PFSK-1 (cell line): ENCODE data around the gene TLX2.

ENCODE experiments used
- FOXP2 ChIP-seq: optimal IDR thresholded peaks from 2 replicates; pipeline ENCODE3; 2011; ENCODE audit warnings: borderline replicate concordance, control low read depth, inconsistent platforms; ENCODE audit not compliant: insufficient read depth; ENCODE audit errors: extremely low read length, extremely low read depth
- POLR2AphosphoS5 ChIP-seq: IDR thresholded peaks from 2 replicates; pipeline ENCODE4 v1.6.1; 2012; ENCODE audit warnings: low read depth, mild to moderate bottlenecking, control low read depth, low read length, moderate library complexity
- REST ChIP-seq, 2 experiments: IDR thresholded peaks; 2 replicates each; pipeline versions ENCODE4 v1.6.1 to v1.8.0; 2011 to 2012; ENCODE audit warnings: low read depth in 2 of 2, low read length in 2 of 2, control low read depth in 1 of 2, inconsistent platforms in 1 of 2, mild to moderate bottlenecking in 1 of 2, moderate library complexity in 1 of 2; ENCODE audit not compliant: insufficient read depth in 1 of 2
- SIN3A ChIP-seq: IDR thresholded peaks from 2 replicates; pipeline ENCODE4 v1.6.1; 2012; ENCODE audit warnings: mild to moderate bottlenecking, low read length, moderate library complexity, borderline replicate concordance; ENCODE audit not compliant: insufficient read depth
- TAF1 ChIP-seq: IDR thresholded peaks from 2 replicates; pipeline ENCODE4 v1.6.1; 2012; ENCODE audit warnings: low read length, control low read depth, borderline replicate concordance; ENCODE audit not compliant: insufficient read depth

TLX2 gene

GRCh38 chr2:74555610-74556103 lies 41.4 kb downstream of the TLX2 start:
- TF ChIP-seq TAF1, result no peak
- no peak for TF ChIP-seq SIN3A
- TF ChIP-seq POLR2AphosphoS5, result no peak
- no peak for TF ChIP-seq FOXP2
- no peak for TF ChIP-seq REST (IDR thresholded peaks at IDR 0.05; ENCODE audit: insufficient read depth in 1 of 2, low read depth in 2 of 2, low read length in 2 of 2)

GRCh38 chr2:74556159-74556558 lies 41.9 kb downstream of the TLX2 start:
- TF ChIP-seq REST (IDR thresholded peaks at IDR 0.05; ENCODE audit: insufficient read depth in 1 of 2, low read depth in 2 of 2, low read length in 2 of 2) (no peak), SIN3A (no peak), FOXP2 (no peak), POLR2AphosphoS5 (no peak), TAF1 (no peak)

- TF ChIP-seq FOXP2 (no peak), POLR2AphosphoS5 (no peak), REST (IDR thresholded peaks at IDR 0.05; ENCODE audit: insufficient read depth in 1 of 2, low read depth in 2 of 2, low read length in 2 of 2) (no peak), TAF1 (no peak), SIN3A (no peak)
These were observed 42.7 kb downstream of the TLX2 start for GRCh38 chr2:74556831-74557370.

GRCh38 chr2:74558284-74559230 lies 44.3 kb downstream of the TLX2 start:
- TF ChIP-seq POLR2AphosphoS5 (no peak), TAF1 (no peak), SIN3A (no peak)

GRCh38 chr2:74559912-74560311 lies 45.7 kb downstream of the TLX2 start:
- TF ChIP-seq FOXP2 (no peak), REST (IDR thresholded peaks at IDR 0.05; ENCODE audit: insufficient read depth in 1 of 2, low read depth in 2 of 2, low read length in 2 of 2) (no peak), TAF1 (no peak), POLR2AphosphoS5 (no peak), SIN3A (no peak)
